ENCODE results near the gene SUCO.
"Not testable (repeated sequence)": the region's sequence is repeated elsewhere in the genome, so short reads cannot be mapped to it uniquely, and the experiment has no call there.

SUCO gene

DNA sequence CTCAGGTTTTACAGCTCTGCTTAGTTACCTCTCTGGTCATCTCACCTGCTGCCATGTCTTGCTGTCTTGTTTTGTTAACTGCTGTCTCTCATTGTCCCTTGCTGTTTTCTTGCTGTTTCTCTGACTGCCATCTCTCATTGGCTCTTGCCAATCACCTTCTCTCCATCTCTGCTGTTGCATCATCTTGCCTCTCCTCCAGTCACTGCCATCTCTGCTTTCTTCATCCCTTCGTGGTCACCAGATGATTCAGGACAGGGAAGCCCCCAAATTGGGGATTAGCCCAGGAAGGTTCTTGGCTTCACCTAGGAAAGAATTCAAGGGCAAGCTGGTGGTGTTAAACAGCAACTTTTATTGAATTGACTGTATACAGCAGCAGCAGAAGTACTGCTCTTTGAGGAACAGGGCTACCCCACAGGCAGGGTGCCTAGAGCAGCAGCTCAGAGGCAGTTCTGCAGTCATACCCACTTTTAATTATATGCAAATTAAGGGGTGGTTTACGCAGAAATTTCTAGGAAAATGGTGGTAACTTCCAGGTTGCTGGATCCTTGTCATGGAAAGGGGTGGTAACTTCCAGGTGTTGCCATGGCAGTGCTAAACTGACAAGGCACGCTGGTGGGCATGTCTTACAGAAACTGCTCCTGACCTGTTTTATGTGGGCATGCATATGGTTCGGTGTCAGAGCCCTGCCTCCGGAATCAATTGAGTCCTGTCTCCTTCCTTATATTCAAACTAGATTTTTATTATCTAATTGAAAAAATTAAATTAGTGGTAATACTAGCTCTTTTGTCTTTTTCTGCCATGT lies 33.4 kb downstream of the SUCO start:
- no peak for DNase-seq

DNA sequence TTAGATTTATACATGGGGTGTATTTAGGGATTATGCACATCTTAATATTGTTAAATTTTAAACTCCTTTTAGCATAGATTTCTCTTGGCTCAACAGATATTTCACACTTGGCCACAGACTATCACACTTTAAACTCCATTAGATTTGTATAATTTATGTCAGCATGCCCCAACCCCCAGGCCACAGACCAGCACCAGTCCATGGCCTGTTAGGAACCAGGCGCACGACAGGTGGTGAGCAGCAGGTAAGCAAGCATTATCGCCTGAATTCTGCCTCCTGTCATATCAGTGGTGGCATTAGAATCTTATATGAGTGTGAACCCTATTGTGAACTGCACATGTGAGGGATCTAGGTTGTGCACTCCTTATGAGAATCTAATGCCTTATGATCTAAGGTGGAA lies 34.8 kb downstream of the SUCO start:
- DNase-seq: no peak

GRCh38 chr1:172574080-172574479 lies 41.1 kb downstream of the SUCO start:
- no peak for DNase-seq

GRCh38 chr1:172578586-172578985 lies 45.6 kb downstream of the SUCO start:
- no peak for DNase-seq

DNA sequence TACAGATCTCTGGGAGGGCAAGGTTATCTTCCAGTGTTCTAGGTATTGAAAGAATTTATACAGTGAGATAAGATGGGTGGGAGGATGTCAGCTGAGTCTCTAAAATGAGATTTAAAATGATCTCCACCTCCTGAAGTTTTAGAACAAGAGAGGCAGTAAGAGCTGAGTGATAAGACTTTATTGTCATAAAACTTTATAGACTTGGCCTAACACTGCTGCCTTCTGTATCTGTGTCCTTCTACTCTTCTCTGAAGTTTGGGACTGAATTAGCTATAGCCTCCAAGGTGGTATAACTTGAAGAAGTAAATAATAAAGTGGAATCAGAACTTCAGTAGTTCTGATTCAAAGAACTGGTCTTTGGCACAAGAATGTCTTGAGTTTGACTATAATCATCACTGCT lies 48.3 kb downstream of the SUCO start:
- no peak for DNase-seq

DNA sequence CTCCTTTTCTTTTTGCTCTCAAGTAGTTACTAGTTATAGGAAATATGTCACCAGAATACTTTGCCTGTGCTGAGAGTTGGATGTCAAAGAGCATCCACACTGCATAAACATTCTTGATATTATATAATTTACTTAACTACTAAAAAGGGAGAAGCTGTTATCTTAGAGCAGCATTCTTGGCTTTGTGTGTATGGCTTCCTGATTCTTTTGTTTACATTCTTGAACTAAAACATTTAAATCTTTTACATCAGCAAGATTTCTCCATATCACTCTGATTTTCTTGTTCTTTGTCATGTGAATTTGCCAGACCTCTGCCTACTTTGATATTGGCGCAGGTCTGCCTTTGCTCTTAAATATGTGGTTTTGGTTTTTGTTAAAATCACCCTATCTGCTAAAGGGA lies 48.8 kb downstream of the SUCO start:
- no peak for DNase-seq

DNA sequence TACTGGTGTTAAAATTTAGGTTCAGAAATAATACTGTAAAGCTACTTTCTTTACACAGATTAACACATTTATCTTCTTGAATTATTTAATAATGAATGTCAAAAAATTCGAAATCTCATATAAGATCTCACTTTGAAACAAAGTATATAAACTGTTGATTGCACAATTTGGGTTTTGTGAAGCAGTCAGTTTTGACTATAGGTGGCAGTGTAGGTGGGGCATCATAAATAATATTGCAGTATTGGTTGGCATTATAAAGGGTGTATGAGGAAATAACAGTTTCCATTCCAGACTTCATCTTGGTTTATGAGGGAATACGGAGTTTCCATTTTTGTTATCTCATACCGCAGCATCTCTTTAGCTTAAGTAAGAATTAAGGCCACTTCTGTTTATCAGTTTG lies 49.9 kb downstream of the SUCO start:
- no peak for DNase-seq

DNA sequence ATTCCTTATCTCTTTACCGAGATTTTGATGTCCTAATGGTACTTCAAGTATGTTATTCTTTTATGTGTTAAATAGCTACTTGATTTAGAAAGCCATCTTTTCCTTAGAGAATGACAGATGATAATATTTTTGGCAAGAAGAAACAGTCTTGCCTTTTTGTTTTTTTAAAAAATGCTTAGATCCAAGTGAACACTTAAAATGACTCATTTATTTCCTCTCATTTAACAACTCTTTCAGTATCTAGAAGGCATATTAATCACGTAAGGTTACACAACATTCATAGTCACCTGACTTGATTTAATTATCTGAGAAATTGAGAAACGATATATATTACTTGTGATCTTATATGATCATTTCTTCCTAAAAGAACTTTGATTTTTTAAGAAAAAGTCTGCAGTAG lies 52.4 kb downstream of the SUCO start:
- no peak for DNase-seq

GRCh38 chr1:172585861-172586260 lies 52.9 kb downstream of the SUCO start:
- DNase-seq: no peak

GRCh38 chr1:172588296-172589291 lies 55.6 kb downstream of the SUCO start:
- DNase-seq: peak; percentile 44

GRCh38 chr1:172589553-172589952 lies 56.6 kb downstream of the SUCO start:
- no peak for DNase-seq

DNA sequence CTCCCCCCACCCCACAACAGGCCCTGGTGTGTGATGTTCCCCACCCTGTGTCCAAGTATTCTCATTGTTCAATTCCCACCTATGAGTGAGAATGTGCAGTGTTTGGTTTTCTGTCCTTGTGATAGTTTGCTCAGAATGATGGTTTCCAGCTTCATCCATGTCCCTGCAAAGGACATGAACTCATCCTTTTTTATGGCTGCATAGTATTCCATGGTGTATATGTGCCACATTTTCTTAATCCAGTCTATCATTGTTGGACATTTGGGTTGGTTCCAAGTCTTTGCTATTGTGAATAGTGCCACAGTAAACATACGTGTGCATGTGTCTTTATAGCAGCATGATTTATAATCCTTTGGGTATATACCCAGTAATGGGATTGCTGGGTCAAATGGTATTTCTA lies 58.5 kb downstream of the SUCO start:
- not testable (repeated sequence) for DNase-seq

DNA sequence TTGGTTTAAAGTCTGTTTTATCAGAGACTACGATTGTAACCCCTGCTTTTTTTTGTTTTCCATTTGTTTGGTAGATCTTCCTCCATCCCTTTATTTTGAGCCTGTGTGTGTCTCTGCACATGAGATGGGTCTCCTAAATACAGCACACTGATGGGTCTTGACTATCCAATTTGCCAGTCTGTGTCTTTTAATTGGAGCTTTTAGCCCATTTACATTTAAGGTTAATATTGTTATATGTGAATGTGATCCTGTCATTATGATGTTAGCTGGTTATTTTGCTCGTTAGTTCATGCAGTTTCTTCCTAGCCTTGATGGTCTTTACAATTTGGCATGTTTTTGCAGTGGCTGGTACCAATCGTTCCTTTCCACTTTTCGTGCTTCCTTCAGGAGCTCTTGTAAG lies 62.1 kb downstream of the SUCO start:
- not testable (repeated sequence) for DNase-seq

DNA sequence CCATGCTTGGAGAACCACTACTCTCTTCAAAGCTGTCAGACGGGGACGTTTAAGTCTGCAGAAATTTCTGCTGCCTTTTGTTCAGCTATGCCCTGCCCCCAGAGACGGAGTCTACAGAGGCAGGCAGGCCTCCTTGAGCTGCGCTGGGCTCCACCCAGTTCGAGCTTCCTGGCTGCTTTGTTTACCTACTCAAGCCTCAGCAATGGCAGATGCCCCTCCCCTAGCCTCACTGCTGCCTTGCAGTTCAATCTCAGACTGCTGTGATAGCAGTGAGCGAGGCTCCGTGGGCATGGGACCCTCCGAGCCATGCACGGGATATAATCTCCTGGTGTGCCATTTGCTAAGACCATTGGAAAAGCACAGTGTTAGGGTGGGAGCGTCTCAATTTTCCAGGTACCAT lies 63.8 kb downstream of the SUCO start:
- not testable (repeated sequence) for DNase-seq

GRCh38 chr1:172599912-172600311 lies 67.0 kb downstream of the SUCO start:
- no peak for DNase-seq

- no peak for DNase-seq
Measured at GRCh38 chr1:172600615-172601014, 67.7 kb downstream of the SUCO start.

GRCh38 chr1:172601046-172601630 lies 68.2 kb downstream of the SUCO start:
- no peak for DNase-seq

GRCh38 chr1:172602706-172603105 lies 69.8 kb downstream of the SUCO start:
- DNase-seq: no peak

DNA sequence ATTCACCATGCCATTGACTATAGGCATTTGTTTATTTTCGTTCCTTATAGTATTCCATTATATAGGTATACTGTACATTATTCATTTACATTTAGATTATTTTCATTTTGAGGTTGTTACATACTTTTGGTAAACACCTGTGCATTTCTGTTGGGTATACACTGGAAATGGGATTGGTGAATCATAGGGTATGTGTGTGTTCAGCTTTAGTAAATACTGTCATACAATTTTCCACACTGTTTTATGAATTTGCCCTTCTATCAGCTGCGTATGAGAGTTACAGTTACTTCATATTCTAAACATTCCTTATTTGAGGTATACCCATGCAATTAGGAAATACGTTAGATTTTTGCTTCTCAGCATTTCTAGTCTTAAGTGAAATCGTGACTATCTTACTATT lies 70.9 kb downstream of the SUCO start:
- no peak for DNase-seq

GRCh38 chr1:172605641-172606040 lies 72.7 kb downstream of the SUCO start:
- DNase-seq: no peak

GRCh38 chr1:172607145-172607544 lies 74.2 kb downstream of the SUCO start:
- no peak for DNase-seq

DNA sequence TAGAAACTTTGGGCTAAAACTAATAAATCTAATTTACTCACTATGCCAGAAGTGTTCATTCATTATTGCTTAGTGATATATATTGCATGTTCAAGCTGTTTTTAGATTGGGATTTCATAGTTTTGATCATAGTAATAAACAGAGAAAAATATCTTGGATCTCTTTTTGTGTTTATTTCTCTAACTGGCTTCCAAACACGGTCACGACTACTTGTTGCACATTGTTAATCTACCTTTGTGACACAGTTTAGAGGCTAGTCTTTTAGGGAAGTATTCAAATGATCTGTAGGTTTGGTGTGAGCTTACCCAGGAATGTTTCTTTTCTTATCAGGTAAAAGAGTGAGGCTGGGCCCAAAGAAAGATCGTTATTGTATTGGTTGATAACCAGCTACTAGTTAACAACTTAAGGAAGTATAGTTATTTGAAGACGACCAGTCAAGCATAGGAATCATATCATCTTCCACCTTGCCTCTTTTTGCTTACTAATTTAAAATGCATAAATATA lies 75.2 kb downstream of the SUCO start:
- no peak for DNase-seq

DNA sequence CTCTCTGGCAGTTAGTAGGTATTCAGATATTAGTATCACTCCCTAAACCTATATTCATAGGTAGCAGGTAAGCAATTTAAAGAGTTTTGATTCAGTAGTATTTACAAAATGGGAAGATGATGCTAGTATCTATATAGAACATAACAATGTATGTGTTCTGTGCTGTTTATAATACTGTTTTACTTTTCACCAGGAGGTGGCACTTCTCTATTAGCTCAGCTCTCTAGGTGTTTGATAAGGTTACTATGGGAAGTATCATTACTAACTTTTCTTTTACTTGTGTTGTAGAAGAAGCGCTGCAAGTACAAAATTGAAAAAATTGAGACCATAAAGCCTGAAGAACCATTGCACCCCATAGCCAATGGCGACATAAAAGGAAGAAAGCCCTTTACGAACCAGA lies 76.6 kb downstream of the SUCO start:
- no peak for DNase-seq
